Pancreas (tissue), 10 donors: Measurements from ENCODE around the gene SEC14L1. TPM values are rescaled to one million over a fixed set of nuclear protein-coding genes. Genes with fewer than 3 reads are reported as not detected.
"Not testable (repeated sequence)": the region's sequence is repeated elsewhere in the genome, so short reads cannot be mapped to it uniquely, and the experiment has no call there.

ENCODE experiments used
- ATAC-seq, 4 donors: fragments of 200-7000 bp; cut with Tn5 transposase; one replicate each; pipeline versions ENCODE4 v1.8.0 to v1.9.1; 2020; ENCODE audit warnings: mild to moderate bottlenecking in 4 of 4, moderate library complexity in 4 of 4
- DNase-seq, 6 donors: peaks; one replicate each; pipeline ENCODE4 v3.0.0-alpha.2; 2020
- FAIRE-seq: peaks from 2 replicates; lab custom pipeline; 2012; peaks lifted over from hg19 to GRCh38; lab: Jason Lieb, UNC
- H3K27ac ChIP-seq, 4 donors: fragments of 200-600 bp; sonication (generic); 1 replicate in 3 of 4; 2 replicates in 1 of 4; pipeline versions ENCODE4 v1.5.0 to v1.8.0; 2020
- H3K27me3 ChIP-seq, 4 donors: fragments of 200-600 bp; one replicate each; pipeline ENCODE4 v1.8.0; 2021
- H3K36me3 ChIP-seq, 3 donors: fragments of 200-600 bp; sonication (generic) in 1 of 3; one replicate each; pipeline versions ENCODE4 v1.5.0 to v1.8.0; 2020 to 2021
- H3K4me1 ChIP-seq, 3 donors: fragments of 200-600 bp; one replicate each; pipeline ENCODE4 v1.8.0; 2021
- H3K4me3 ChIP-seq, 4 donors: fragments of 200-600 bp; sonication (generic) in 2 of 4; one replicate each; pipeline versions ENCODE4 v1.5.0 to v1.8.0; 2020 to 2021
- H3K9me3 ChIP-seq, 4 donors: fragments of 200-600 bp; one replicate each; pipeline ENCODE4 v1.8.0; 2021
- CTCF ChIP-seq, 4 donors: fragments of 200-600 bp; sonication (generic) in 3 of 4; IDR thresholded peaks; one replicate each; pipeline versions ENCODE4 v1.5.0 to v1.8.0; 2021; ENCODE audit warnings: antibody characterized with exemption in 4 of 4
- WGBS, 2 donors: extraction: QIAGEN DNeasy Blood & Tissue Kit; methylation state at CpG; one replicate each; pipeline ENCODE4 v1.1.7; 2013; 5-methylcytosine and 5-hydroxymethylcytosine counted together
- intact Hi-C, 3 donors: fragments of 100-400 bp; cut with DNase I; formaldehyde crosslinking; loops; one replicate each; pipeline versions ENCODE4 v1.11.1 to v1.14.2; 2022
- polyA plus RNA-seq, 2 donors: library from polyadenylated mRNA; stranded (reverse); fragments of 200-250 nt; gene quantifications; one replicate each; pipeline ENCODE4 v1.2.3, GENCODE V29; 2013
- total RNA-seq, 6 donors: library from RNA; stranded (reverse); fragmentation: NEBNext Ultra II Directional in 4 of 6; extraction: Animal tissue kit (Norgen Biotek cat#: 25700) in 4 of 6; gene quantifications; one replicate each; pipeline versions ENCODE4 v1.2.1 to v1.2.4, GENCODE V29; 2021 to 2023
- donor health status: healthy with polysubstance abuse.
- donor health status: DM: no; HTN: no; CAD: no; lungs with moderate emphysema.
- donor health status: DM: no; HTN: no; CAD: no.
- donor health status: control.
- donor health status: control.
- donor health status: Bipolar disorder and iron deficiency.
- donor health status: DM: yes; HTN: yes; CAD: no.
- donor health status: DM: no; HTN: no; CAD: no.
- donor health status: DM: no; HTN: no; CAD: no.
- donor health status: DM: yes; HTN: yes; CAD: no.

The SEC14L1 gene
- total and polyA plus RNA-seq, 8 donors = 17.8 to 45.5 (median 31.8) TPM

DNA sequence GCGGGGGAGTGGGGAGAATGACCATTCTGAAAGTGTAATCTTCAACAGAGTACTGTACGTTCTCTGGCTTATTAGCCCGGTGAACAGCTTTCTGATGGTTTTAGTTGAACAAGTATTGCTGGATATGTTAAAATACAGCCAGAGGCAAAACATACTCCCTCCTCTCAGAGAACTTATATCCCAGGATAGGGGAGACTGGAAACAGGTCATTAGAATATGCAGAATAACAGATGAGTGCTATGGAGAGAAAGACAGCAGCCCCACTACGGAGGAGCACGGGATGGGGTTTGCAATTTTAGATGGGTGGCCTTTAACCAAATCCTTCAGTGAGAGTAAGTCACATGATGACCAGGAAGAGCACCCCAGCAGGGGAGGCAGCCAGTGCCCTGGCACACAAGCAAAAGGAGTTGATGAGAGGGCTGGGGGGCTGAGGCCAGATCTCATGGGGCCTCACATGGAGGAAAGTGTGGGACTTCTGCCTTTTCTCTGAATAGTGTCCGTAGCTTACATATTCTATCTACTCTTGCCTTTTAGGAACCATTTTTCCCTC is 43.1 kb upstream of the SEC14L1 start:
- Histone ChIP-seq H3K27me3 (no peaks in the 10 kb centered on the region), H3K27ac (peak overlapping the region in 2 of 4 donors; percentile 76 to 79), H3K4me1 (peaks cover 13 to 25% (median 22%) of the 10 kb centered on the region in 3 donors), H3K4me3 (no peak overlapping the region), H3K9me3 (no peaks in the 10 kb centered on the region), H3K36me3 (peaks cover 0 to 16% (median 14%) of the 10 kb centered on the region in 3 donors)
- 88 to 92% methylated on average over 6 of the region's 6 CpGs for WGBS, 2 donors
- no peak for DNase-seq
- no peak for TF ChIP-seq CTCF (IDR thresholded peaks at IDR 0.05)
- FAIRE-seq = no peak
- peak in 1 of 4 donors; percentile 1 for ATAC-seq
- intact Hi-C loops = no loop called here

- ATAC-seq (peak; percentile 75 to 86 (median 86)), DNase-seq (peak in 3 of 6 donors; percentile 56 to 77 (median 71)), FAIRE-seq (peak; percentile 87)
- no peaks in the 10 kb centered on the region for H3K27me3 ChIP-seq
- H3K4me1 ChIP-seq = peaks cover 13 to 25% (median 22%) of the 10 kb centered on the region in 3 donors
- no peak for TF ChIP-seq CTCF (IDR thresholded peaks at IDR 0.05)
- H3K9me3 ChIP-seq = no peaks in the 10 kb centered on the region
- peaks cover 0 to 6% (median 5%) of the 10 kb centered on the region in 3 donors for H3K36me3 ChIP-seq
- intact Hi-C loops = no loop called here
- H3K27ac ChIP-seq = peak overlapping the region; percentile 29 to 79 (median 60)
- WGBS, 2 donors = 32 to 34% methylated on average over 9 of the region's 9 CpGs
- no peak overlapping the region for H3K4me3 ChIP-seq
Measured at GRCh38 chr17:77098884-77099545, 41.8 kb upstream of the SEC14L1 start.

- Histone ChIP-seq H3K4me3 (no peak overlapping the region), H3K27ac (peak overlapping the region in 2 of 4 donors; percentile 76 to 79), H3K36me3 (no peaks in the 10 kb centered on the region), H3K27me3 (no peaks in the 10 kb centered on the region), H3K9me3 (no peaks in the 10 kb centered on the region), H3K4me1 (peaks cover 13 to 25% (median 22%) of the 10 kb centered on the region in 3 donors)
- FAIRE-seq (no peak), DNase-seq (peak in 2 of 6 donors; percentile 33 to 66), ATAC-seq (peak in 3 of 4 donors; percentile 9 to 58 (median 55))
- intact Hi-C loops = no loop called here
- TF ChIP-seq CTCF (IDR thresholded peaks at IDR 0.05) = no peak
- 96 to 98% methylated on average over 15 of the region's 15 CpGs for WGBS, 2 donors
Measured at GRCh38 chr17:77099997-77100396, 40.8 kb upstream of the SEC14L1 start.

- no peak for ATAC-seq
- 80 to 81% methylated on average over 15 of the region's 15 CpGs for WGBS, 2 donors
- Histone ChIP-seq H3K36me3 (no peaks in the 10 kb centered on the region), H3K27me3 (no peaks in the 10 kb centered on the region), H3K4me3 (no peak overlapping the region), H3K9me3 (no peaks in the 10 kb centered on the region), H3K4me1 (peaks cover 13 to 25% (median 20%) of the 10 kb centered on the region in 3 donors), H3K27ac (no peak overlapping the region)
- intact Hi-C loops = no loop called here
- no peak for FAIRE-seq
- no peak for TF ChIP-seq CTCF (IDR thresholded peaks at IDR 0.05)
- no peak for DNase-seq
Measured at GRCh38 chr17:77101521-77102410, 39.0 kb upstream of the SEC14L1 start.

GRCh38 chr17:77102411-77103134 is 38.2 kb upstream of the SEC14L1 start:
- H3K4me3 ChIP-seq, H3K27me3 ChIP-seq, H3K36me3 ChIP-seq, intact Hi-C loops, H3K27ac ChIP-seq, FAIRE-seq, DNase-seq, H3K9me3 ChIP-seq, ATAC-seq: not testable (repeated sequence)
- H3K4me1 ChIP-seq = peaks cover 13 to 19% (median 14%) of the 10 kb centered on the region in 3 donors
- WGBS, 2 donors = 95 to 98% methylated on average over 8 of the region's 8 CpGs
